ENCODE results near the gene UBE2H. TPM values are rescaled to one million over a fixed set of nuclear protein-coding genes. Genes with fewer than 3 reads are reported as not detected.
A peak's percentile ranks its signal among the peaks of the same experiment; 100 is the strongest.
"Not testable (repeated sequence)": the region's sequence is repeated elsewhere in the genome, so short reads cannot be mapped to it uniquely, and the experiment has no call there.

Gene UBE2H
- total and polyA plus RNA-seq, 2 experiments from 2014 or later: 73.4 to 98.9 TPM

GRCh38 chr7:129969881-129970446, 17.2 kb upstream of the UBE2H start:
- Histone ChIP-seq H3K4me2 (peak overlapping the region; percentile 22), H3K4me1 (ENCODE audit: insufficient read depth) (no peaks in the 10 kb centered on the region), H4K20me1 (ENCODE audit: insufficient read depth, poor library complexity, severe bottlenecking) (no peaks in the 10 kb centered on the region), H3K27me3 (no peaks in the 10 kb centered on the region), H3K27ac (peak overlapping the region; percentile 84), H3K36me3 (replicated peaks; ENCODE audit: insufficient read depth, low read depth) (no peaks in the 10 kb centered on the region), H2AFZ (peak overlapping the region; percentile 62), H3K4me3 (no peak overlapping the region), H3K9me2 (replicated peaks; ENCODE audit: insufficient read depth) (no peaks in the 10 kb centered on the region), H3K79me2 (no peaks in the 10 kb centered on the region), H3K9me3 (ENCODE audit: low read depth) (no peaks in the 10 kb centered on the region)
- WGBS (ENCODE audit: low lambda C conversion rate, missing lambda C conversion rate): 41% methylated on average over 3 of the region's 3 CpGs
- DNase-seq (ENCODE audit: low spot score): peak; percentile 63
- TF ChIP-seq EZH2 (IDR thresholded peaks at IDR 0.05; ENCODE audit: borderline replicate concordance) (no peak), EZH2phosphoT487 (IDR thresholded peaks at IDR 0.05; ENCODE audit: low read depth, severe bottlenecking, unreplicated experiment) (no peak), CTCF (IDR thresholded peaks at IDR 0.05; ENCODE audit: poor library complexity) (no peak)

- H3K79me2 ChIP-seq: no peaks in the 10 kb centered on the region
- H3K4me1 ChIP-seq (ENCODE audit: insufficient read depth): no peaks in the 10 kb centered on the region
- H2AFZ ChIP-seq: no peak overlapping the region
- peak overlapping the region; percentile 84 for H3K27ac ChIP-seq
- H3K4me2 ChIP-seq: no peak overlapping the region
- WGBS (ENCODE audit: low lambda C conversion rate, missing lambda C conversion rate): 73% methylated on average over 11 of the region's 11 CpGs
- no peaks in the 10 kb centered on the region for H3K27me3 ChIP-seq
- H4K20me1 ChIP-seq (ENCODE audit: insufficient read depth, poor library complexity, severe bottlenecking): no peaks in the 10 kb centered on the region
- TF ChIP-seq CTCF (IDR thresholded peaks at IDR 0.05; ENCODE audit: poor library complexity) (no peak), EZH2phosphoT487 (IDR thresholded peaks at IDR 0.05; ENCODE audit: low read depth, severe bottlenecking, unreplicated experiment) (no peak), EZH2 (IDR thresholded peaks at IDR 0.05; ENCODE audit: borderline replicate concordance) (no peak)
- no peaks in the 10 kb centered on the region for H3K36me3 ChIP-seq (replicated peaks; ENCODE audit: insufficient read depth, low read depth)
- H3K4me3 ChIP-seq: no peak overlapping the region
- H3K9me2 ChIP-seq (replicated peaks; ENCODE audit: insufficient read depth): no peaks in the 10 kb centered on the region
- no peak for DNase-seq (ENCODE audit: low spot score)
- H3K9me3 ChIP-seq (ENCODE audit: low read depth): no peaks in the 10 kb centered on the region
Measured at GRCh38 chr7:129968592-129969383, 16.0 kb upstream of the UBE2H start.

GRCh38 chr7:129960204-129960475, 7.4 kb upstream of the UBE2H start:
- 94% methylated on average over 4 of the region's 4 CpGs for WGBS (ENCODE audit: low lambda C conversion rate, missing lambda C conversion rate)
- not testable (repeated sequence) for H3K27me3 ChIP-seq; H3K4me3 ChIP-seq; H2AFZ ChIP-seq; H3K4me2 ChIP-seq; DNase-seq (ENCODE audit: low spot score); H3K27ac ChIP-seq; H4K20me1 ChIP-seq (ENCODE audit: insufficient read depth, poor library complexity, severe bottlenecking); H3K79me2 ChIP-seq; H3K9me2 ChIP-seq (replicated peaks; ENCODE audit: insufficient read depth); H3K36me3 ChIP-seq (replicated peaks; ENCODE audit: insufficient read depth, low read depth); H3K9me3 ChIP-seq (ENCODE audit: low read depth)
- H3K4me1 ChIP-seq (ENCODE audit: insufficient read depth): peaks cover 12% of the 10 kb centered on the region

GRCh38 chr7:129959471-129960203, 6.9 kb upstream of the UBE2H start:
- H4K20me1 ChIP-seq (ENCODE audit: insufficient read depth, poor library complexity, severe bottlenecking): no peaks in the 10 kb centered on the region
- H2AFZ ChIP-seq: peak overlapping the region; percentile 16
- H3K36me3 ChIP-seq (replicated peaks; ENCODE audit: insufficient read depth, low read depth): no peaks in the 10 kb centered on the region
- TF ChIP-seq CTCF (IDR thresholded peaks at IDR 0.05; ENCODE audit: poor library complexity): no peak
- TF ChIP-seq EZH2phosphoT487 (IDR thresholded peaks at IDR 0.05; ENCODE audit: low read depth, severe bottlenecking, unreplicated experiment): no peak
- no peak for TF ChIP-seq EZH2 (IDR thresholded peaks at IDR 0.05; ENCODE audit: borderline replicate concordance)
- H3K79me2 ChIP-seq: no peaks in the 10 kb centered on the region
- DNase-seq (ENCODE audit: low spot score): no peak
- H3K9me3 ChIP-seq (ENCODE audit: low read depth): no peaks in the 10 kb centered on the region
- peak overlapping the region; percentile 92 for H3K27ac ChIP-seq
- peaks cover 12% of the 10 kb centered on the region for H3K4me1 ChIP-seq (ENCODE audit: insufficient read depth)
- WGBS (ENCODE audit: low lambda C conversion rate, missing lambda C conversion rate): 84% methylated on average over 12 of the region's 12 CpGs
- no peaks in the 10 kb centered on the region for H3K9me2 ChIP-seq (replicated peaks; ENCODE audit: insufficient read depth)
- H3K4me3 ChIP-seq: no peak overlapping the region
- H3K27me3 ChIP-seq: no peaks in the 10 kb centered on the region
- peak overlapping the region; percentile 53 for H3K4me2 ChIP-seq
